GM08714 (cell line): ENCODE data around the gene NCKAP5.

Source experiments
- H3K4me3 ChIP-seq: fragments of 200-500 bp; sonication (Bioruptor generic); 2 replicates; pipeline ENCODE4 v1.5.1; 2014; ENCODE audit warnings: mild to moderate bottlenecking, low read length, inconsistent platforms
- ZNF274 ChIP-seq: IDR thresholded peaks from 2 replicates; pipeline ENCODE4 v1.6.1; 2012; ENCODE audit warnings: mild to moderate bottlenecking, low read depth, low read length

Gene NCKAP5

DNA sequence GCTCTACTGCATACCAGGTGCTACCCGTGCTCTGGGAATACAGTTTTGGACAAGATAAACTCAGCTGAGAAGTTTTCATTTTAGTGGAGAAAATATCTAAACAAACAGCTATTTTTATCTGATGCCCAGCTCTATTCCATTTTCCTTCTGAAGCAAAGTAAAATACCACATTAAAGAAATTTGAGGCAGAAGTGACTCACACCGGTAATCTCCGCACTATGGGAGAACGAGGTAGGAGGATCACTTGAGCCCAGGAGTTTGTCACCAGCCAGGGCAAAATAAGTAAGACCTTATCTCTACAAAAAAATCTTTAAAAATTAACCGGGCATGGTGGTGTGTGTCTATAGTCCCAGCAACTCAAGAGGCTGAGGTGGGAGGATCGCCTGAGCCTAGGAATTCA, 482.1 kb downstream of the NCKAP5 start:
- no peak overlapping the region for H3K4me3 ChIP-seq
- no peak for TF ChIP-seq ZNF274

GRCh38 chr2:133085646-133086045, 482.6 kb downstream of the NCKAP5 start:
- TF ChIP-seq ZNF274: no peak
- H3K4me3 ChIP-seq: no peak overlapping the region

- TF ChIP-seq ZNF274: no peak
- H3K4me3 ChIP-seq: no peak overlapping the region
Measured at GRCh38 chr2:133082034-133082433, 486.2 kb downstream of the NCKAP5 start.

GRCh38 chr2:133080822-133081221, 487.4 kb downstream of the NCKAP5 start:
- no peak for TF ChIP-seq ZNF274

GRCh38 chr2:133078667-133079411, 489.4 kb downstream of the NCKAP5 start:
- no peak for TF ChIP-seq ZNF274
- no peak overlapping the region for H3K4me3 ChIP-seq

More at GRCh38 chr2:133080822-133081221, 487.4 kb downstream of the NCKAP5 start:
- H3K4me3 ChIP-seq: no peak overlapping the region

DNA sequence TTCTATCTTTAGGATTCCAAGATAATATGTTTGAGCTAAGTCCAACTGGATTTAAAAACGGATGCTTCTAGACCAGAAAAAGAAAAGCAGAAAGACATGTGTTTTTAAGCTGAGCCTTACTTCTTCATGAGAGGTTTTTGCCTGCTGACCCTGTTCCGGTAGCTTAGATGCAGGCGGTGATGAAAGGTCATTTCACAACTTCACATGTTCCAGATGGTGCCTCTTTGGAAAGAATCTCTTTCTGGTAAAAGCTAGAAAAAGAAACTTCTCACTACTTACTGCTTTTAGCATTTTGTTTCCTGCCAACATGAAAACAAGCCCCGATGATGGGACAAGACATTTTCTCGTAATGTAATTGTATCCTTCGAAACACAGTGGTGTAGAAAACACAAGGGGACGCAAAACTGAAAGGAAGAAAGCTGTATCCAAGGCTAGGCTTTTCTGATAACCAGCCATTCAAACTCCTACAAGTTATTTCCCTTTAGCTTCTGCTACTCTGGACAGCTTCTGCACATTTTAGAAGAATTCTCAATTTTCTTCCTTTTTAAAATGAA, 490.9 kb downstream of the NCKAP5 start:
- H3K4me3 ChIP-seq: no peak overlapping the region
- no peak for TF ChIP-seq ZNF274

DNA sequence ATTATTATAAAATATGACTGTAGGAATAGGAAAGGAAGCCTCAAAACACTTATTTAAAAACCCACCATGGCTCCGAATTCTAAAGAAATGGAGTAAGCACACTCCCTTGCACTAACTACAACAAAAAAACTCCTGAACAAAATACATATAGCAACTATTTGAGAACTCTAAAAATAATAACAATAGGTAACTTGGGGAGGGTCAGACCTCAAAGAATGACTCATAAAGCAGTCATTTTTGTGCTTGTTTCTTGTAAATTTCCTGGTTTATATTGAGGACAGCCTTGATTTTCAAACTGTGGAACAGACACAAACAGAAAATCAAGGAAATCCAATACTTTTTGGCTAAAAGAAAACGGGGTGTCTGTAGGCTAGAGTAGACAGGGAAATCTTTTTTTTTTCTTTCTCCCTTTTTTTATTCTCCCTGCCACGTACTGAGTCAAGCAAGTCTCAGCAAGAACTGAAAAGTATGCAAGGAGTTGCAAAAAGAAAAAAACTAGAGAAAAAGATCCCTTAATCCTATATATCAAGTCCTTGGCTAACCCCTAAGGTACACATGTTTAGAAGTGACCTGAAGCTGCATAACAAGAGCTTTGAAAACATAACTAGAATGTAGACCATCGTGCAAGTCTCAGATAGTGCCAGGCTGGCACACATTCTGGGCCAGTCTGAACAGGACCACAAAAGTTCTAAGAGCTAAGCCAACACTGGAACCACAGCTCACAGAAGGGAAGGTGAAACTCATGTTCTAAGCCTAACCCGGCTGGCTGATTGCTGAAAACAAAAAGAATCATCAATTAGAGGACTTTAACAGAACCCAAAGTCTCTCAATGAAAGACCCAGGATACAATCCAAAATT, 495.2 kb downstream of the NCKAP5 start:
- H3K4me3 ChIP-seq: no peak overlapping the region
- no peak for TF ChIP-seq ZNF274

DNA sequence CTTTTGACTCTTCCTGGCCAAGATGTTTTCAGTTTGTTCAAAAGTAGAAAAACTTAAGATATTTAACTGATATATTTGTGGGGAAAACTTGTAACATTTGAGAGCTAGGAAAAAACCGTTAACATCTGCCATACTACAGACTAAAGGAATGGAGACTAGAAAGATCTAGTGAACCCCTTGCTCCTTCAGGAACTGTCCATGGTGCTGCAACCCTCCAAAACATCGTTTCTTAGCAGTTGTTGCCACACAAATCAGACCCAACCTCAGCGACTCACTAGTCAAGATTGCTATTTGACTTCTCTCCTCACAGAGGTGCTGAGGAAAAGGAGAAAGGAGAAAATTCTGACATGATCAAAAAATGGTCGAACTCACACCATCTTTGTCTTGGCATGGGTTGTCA, 504.5 kb downstream of the NCKAP5 start:
- TF ChIP-seq ZNF274: no peak
- H3K4me3 ChIP-seq: no peak overlapping the region

DNA sequence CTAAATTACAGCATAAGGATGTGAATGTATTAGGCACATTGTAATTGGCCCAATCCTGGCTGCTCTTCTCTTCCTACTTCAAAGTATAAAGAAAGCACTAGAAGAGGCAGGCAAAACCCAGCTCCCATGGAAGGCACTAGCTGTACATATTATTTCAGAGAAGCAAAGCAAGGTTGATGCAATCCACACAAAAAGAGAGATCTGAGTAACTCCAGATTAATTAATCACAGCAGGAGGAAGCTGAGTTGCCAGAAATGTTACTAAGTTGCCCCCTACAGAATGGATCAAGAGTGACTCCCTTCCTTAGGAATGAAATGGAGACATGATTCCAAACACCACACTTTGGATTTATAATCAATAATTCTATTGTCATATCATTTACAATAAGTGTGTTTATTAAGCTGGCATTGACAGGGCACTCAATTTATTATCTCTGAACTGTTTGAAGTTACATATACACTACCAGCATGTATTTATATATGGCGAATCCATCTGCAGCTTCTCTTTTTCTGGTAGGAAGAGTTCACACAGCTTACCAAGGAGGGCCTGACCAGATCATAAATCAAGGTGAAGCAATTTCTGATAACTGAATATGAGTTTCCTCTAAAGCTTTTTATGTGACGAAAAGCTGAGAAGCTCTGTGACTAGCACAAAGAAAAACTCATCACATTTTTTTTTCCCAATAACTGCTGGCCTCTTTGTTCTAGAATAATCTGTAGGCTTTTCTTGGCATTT, 505.2 kb downstream of the NCKAP5 start:
- no peak overlapping the region for H3K4me3 ChIP-seq
- no peak for TF ChIP-seq ZNF274

GRCh38 chr2:133061874-133062593, 506.2 kb downstream of the NCKAP5 start:
- no peak for TF ChIP-seq ZNF274

GRCh38 chr2:133054297-133054696, 514.0 kb downstream of the NCKAP5 start:
- TF ChIP-seq ZNF274: no peak
- no peak overlapping the region for H3K4me3 ChIP-seq

More at GRCh38 chr2:133061874-133062593, 506.2 kb downstream of the NCKAP5 start:
- no peak overlapping the region for H3K4me3 ChIP-seq

DNA sequence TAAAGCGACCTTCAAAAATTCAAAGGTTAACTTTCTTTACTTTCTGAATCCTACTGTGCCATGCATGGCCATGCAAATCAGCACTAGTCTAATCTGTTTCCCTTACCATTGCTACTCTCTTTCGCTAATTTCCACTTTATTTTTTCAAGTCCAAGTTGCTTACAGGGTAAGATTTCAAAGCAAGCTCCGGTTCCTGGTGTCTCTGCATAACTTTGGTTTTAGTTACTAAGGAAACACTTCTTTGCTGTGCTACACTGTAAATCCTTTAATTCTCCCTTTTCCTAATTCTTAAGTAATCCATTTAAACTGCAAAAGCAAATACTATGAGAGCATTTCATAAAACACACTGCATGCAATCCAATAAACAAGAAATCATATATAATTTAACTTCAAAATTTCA, 514.7 kb downstream of the NCKAP5 start:
- no peak for TF ChIP-seq ZNF274
- no peak overlapping the region for H3K4me3 ChIP-seq

DNA sequence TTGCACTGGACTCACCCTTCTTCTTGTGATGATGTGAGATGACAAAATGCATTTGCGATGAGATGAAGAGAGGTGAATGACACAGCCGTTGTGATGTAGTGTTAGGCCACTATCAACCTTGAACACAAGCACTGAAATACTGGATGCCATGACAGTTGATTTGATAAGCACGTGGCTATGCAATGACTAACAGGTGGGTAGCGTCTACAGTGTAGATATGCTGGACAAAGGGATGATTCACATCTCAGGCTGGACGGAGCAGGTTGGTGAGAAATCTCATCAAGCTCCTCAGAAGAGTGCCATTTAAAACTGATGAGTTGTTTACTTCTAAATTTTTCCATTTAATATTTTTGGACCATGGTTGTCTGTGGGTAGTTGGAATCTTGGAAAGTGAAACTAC, 522.5 kb downstream of the NCKAP5 start:
- no peak overlapping the region for H3K4me3 ChIP-seq
- TF ChIP-seq ZNF274: no peak

- no peak overlapping the region for H3K4me3 ChIP-seq
- no peak for TF ChIP-seq ZNF274
Measured at GRCh38 chr2:133044556-133044955, 523.7 kb downstream of the NCKAP5 start.

DNA sequence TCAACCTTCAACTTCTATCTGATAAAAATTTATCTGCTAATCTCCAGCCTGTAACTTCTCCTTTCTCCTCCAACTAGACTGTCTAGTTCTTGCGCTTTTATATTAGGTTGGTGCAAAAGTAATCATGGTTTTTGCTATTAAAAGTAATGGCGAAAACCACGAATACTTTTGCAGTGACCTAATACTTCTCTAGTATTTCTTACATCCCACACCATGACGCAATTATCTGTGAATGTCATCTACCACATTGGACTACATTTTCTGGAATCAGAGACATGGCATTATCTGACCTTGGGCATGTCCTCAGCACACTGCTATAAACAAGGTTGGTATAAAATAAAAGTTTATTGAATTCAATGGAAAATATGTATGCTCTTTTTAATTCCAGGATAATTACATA, 528.1 kb downstream of the NCKAP5 start:
- H3K4me3 ChIP-seq: no peak overlapping the region
- TF ChIP-seq ZNF274: no peak
